Cortex of kidney (tissue), 1 donor: ENCODE measurements around the gene SEMA4B.
"Not testable (repeated sequence)": the region's sequence is repeated elsewhere in the genome, so short reads cannot be mapped to it uniquely, and the experiment has no call there.

ENCODE experiments used
- DNase-seq: peaks from one replicate; lab custom pipeline; 2025; lab: John Stamatoyannopoulos, UW

SEMA4B gene

GRCh38 chr15:90261811-90262210, 60.7 kb downstream of the SEMA4B start:
- no peak for DNase-seq

GRCh38 chr15:90262426-90262825, 61.3 kb downstream of the SEMA4B start:
- no peak for DNase-seq

GRCh38 chr15:90264671-90265070, 63.5 kb downstream of the SEMA4B start:
- DNase-seq, result no peak

- DNase-seq, result no peak
Observed at GRCh38 chr15:90265271-90266060, 64.3 kb downstream of the SEMA4B start, which contains the start of gene NGRN. NGRN (plus strand) TSS chr15:90265672; CDS start chr15:90265713, 41 bp downstream.

GRCh38 chr15:90266061-90266431, 64.9 kb downstream of the SEMA4B start:
- no peak for DNase-seq

GRCh38 chr15:90266485-90266884, 65.4 kb downstream of the SEMA4B start:
- DNase-seq, result no peak

- DNase-seq, result no peak
Observed at GRCh38 chr15:90268415-90268814, 67.3 kb downstream of the SEMA4B start.

- DNase-seq, result no peak
Observed at GRCh38 chr15:90270502-90271150, 69.5 kb downstream of the SEMA4B start.

GRCh38 chr15:90271459-90272166, 70.5 kb downstream of the SEMA4B start:
- no peak for DNase-seq

- not testable (repeated sequence) for DNase-seq
Observed at GRCh38 chr15:90278467-90278866, 77.3 kb downstream of the SEMA4B start.
